HG03442 (cell line): ENCODE measurements around the gene TMTC1.

Experiments
- ATAC-seq: cut with Tn5 transposase; IDR thresholded peaks from one replicate; pipeline ENCODE4 v1.9.1; 2021; ENCODE audit warnings: mild to moderate bottlenecking, moderate library complexity; ENCODE audit not compliant: unreplicated experiment

TMTC1 gene

GRCh38 chr12:29547151-29547632, 236.6 kb downstream of the TMTC1 start:
- ATAC-seq: no peak

GRCh38 chr12:29546000-29546399, 237.7 kb downstream of the TMTC1 start:
- no peak for ATAC-seq

- ATAC-seq: peak; percentile 86
These were observed 238.7 kb downstream of the TMTC1 start for GRCh38 chr12:29545102-29545467.

- ATAC-seq: no peak
These were observed 239.2 kb downstream of the TMTC1 start for GRCh38 chr12:29544428-29545101.

- no peak for ATAC-seq
These were observed 240.7 kb downstream of the TMTC1 start for GRCh38 chr12:29543036-29543435.

- no peak for ATAC-seq
These were observed 246.4 kb downstream of the TMTC1 start for GRCh38 chr12:29537298-29537697.

GRCh38 chr12:29534935-29535334, 248.8 kb downstream of the TMTC1 start:
- no peak for ATAC-seq

GRCh38 chr12:29533815-29534489, 249.8 kb downstream of the TMTC1 start:
- no peak for ATAC-seq

GRCh38 chr12:29531471-29531870, 252.3 kb downstream of the TMTC1 start:
- ATAC-seq: no peak

GRCh38 chr12:29530436-29530835, 253.3 kb downstream of the TMTC1 start:
- ATAC-seq: no peak

GRCh38 chr12:29528161-29528560, 255.6 kb downstream of the TMTC1 start:
- no peak for ATAC-seq

GRCh38 chr12:29521951-29522350, 261.8 kb downstream of the TMTC1 start:
- ATAC-seq: no peak

GRCh38 chr12:29519585-29520182, 264.1 kb downstream of the TMTC1 start:
- ATAC-seq: no peak

GRCh38 chr12:29518407-29518806, 265.3 kb downstream of the TMTC1 start:
- no peak for ATAC-seq

GRCh38 chr12:29517264-29517663, 266.5 kb downstream of the TMTC1 start:
- no peak for ATAC-seq

- ATAC-seq: no peak
These were observed 267.3 kb downstream of the TMTC1 start for GRCh38 chr12:29516431-29516875.

- ATAC-seq: no peak
These were observed 273.1 kb downstream of the TMTC1 start for GRCh38 chr12:29510591-29511185.

- no peak for ATAC-seq
These were observed 274.2 kb downstream of the TMTC1 start for GRCh38 chr12:29509503-29509902.

GRCh38 chr12:29508949-29509348, 274.8 kb downstream of the TMTC1 start:
- no peak for ATAC-seq

GRCh38 chr12:29505122-29505521, 278.6 kb downstream of the TMTC1 start:
- no peak for ATAC-seq

GRCh38 chr12:29503283-29503682, 280.5 kb downstream of the TMTC1 start:
- ATAC-seq: no peak

GRCh38 chr12:29499235-29499634, 284.5 kb downstream of the TMTC1 start:
- ATAC-seq: no peak
